HepG2 (cell line): ENCODE data around the gene FIBCD1. TPM values are rescaled to one million over a fixed set of nuclear protein-coding genes. Genes with fewer than 3 reads are reported as not detected.

Experiments
- ATAC-seq: fragments of 200-7000 bp; cut with Tn5 transposase; 3 replicates; pipeline ENCODE4 v1.9.1; 2020; ENCODE audit warnings: mild to moderate bottlenecking, moderate library complexity
- BruUV-seq: library from RNA; stranded (reverse); fragments of 400-500 nt; replicated peaks from 2 replicates; lab custom pipeline; 2021; lab: Mats Ljungman, UMichigan
- CTCF ChIA-PET: fragments of 300-600 bp; formaldehyde crosslinking; extraction: SDS; loops from one replicate; lab custom pipeline; 2021; ENCODE audit warnings: low total read pairs, inconsistent platforms, low intra/inter-chr PET ratio; lab: Yijun Ruan, JAX
- POLR2A ChIA-PET: fragments of 350-600 bp; sonication (Branson Sonifier 250); formaldehyde crosslinking; loops from one replicate; lab custom pipeline; 2020; ENCODE audit warnings: antibody characterized with exemption, inconsistent platforms; lab: Yijun Ruan, JAX
- DNase-seq: peaks from one replicate; pipeline ENCODE4 v3.0.0-alpha.2; 2015; ENCODE audit warnings: low spot score
- FAIRE-seq: peaks from 3 replicates; lab custom pipeline; 2011; peaks lifted over from hg19 to GRCh38; lab: Jason Lieb, UNC
- H2AFZ ChIP-seq: one replicate; pipeline ENCODE4 v1.6.1; 2011; ENCODE audit warnings: low read length, inconsistent platforms
- H3K27ac ChIP-seq: fragments of 300-600 bp; 3 replicates; pipeline ENCODE4 v1.8.0; 2011; ENCODE audit warnings: mixed run types, mild to moderate bottlenecking, mixed read lengths, low read length, inconsistent platforms; ENCODE audit not compliant: insufficient read depth; ENCODE audit errors: extremely low read length
- H3K27me3 ChIP-seq, 2 experiments: fragments of 200-600 bp in 1 of 2; 2 replicates in 1 of 2; 3 replicates in 1 of 2; pipeline versions ENCODE4 v1.6.0 to v1.8.0; 2011; ENCODE audit warnings: low read length in 2 of 2, mild to moderate bottlenecking in 2 of 2, moderate library complexity in 2 of 2, inconsistent platforms in 1 of 2; ENCODE audit not compliant: insufficient read depth in 2 of 2, control insufficient read depth in 1 of 2
- H3K36me3 ChIP-seq, 2 experiments: fragments of 200-600 bp in 1 of 2; replicated peaks in 1 of 2; 2 replicates in 1 of 2; 3 replicates in 1 of 2; pipeline versions ENCODE4 v1.5.1 to v1.8.0; 2011; ENCODE audit warnings: low read length in 2 of 2, inconsistent platforms in 1 of 2; ENCODE audit not compliant: insufficient read depth in 2 of 2, control insufficient read depth in 1 of 2
- H3K4me1 ChIP-seq: 2 replicates; pipeline ENCODE4 v1.5.1; 2012; ENCODE audit warnings: low read length, inconsistent platforms; ENCODE audit not compliant: insufficient read depth
- H3K4me2 ChIP-seq: 2 replicates; pipeline ENCODE4 v1.6.0; 2011; ENCODE audit warnings: low read depth, low read length, inconsistent platforms
- H3K4me3 ChIP-seq, 3 experiments: fragments of 200-600 bp in 1 of 3; sonication (generic), shearing (Covaris generic) in 1 of 3; replicated peaks in 1 of 3; 2 replicates each; pipeline ENCODE4 v1.5.1; 2011 to 2016; ENCODE audit warnings: low read length in 3 of 3, inconsistent platforms in 2 of 3, low read depth in 2 of 3, mild to moderate bottlenecking in 2 of 3, control low read depth in 1 of 3, mixed read lengths in 1 of 3; ENCODE audit not compliant: insufficient read depth in 1 of 3
- H3K79me2 ChIP-seq: one replicate; pipeline ENCODE4 v1.6.1; 2011; ENCODE audit warnings: low read length, inconsistent platforms; ENCODE audit not compliant: insufficient read depth
- H3K9ac ChIP-seq: 2 replicates; pipeline ENCODE4 v1.6.0; 2011; ENCODE audit warnings: mild to moderate bottlenecking, low read depth, low read length, inconsistent platforms; ENCODE audit not compliant: insufficient read depth
- H3K9me3 ChIP-seq: 2 replicates; pipeline ENCODE4 v1.5.1; 2012; ENCODE audit warnings: mild to moderate bottlenecking, low read length
- H4K20me1 ChIP-seq: 2 replicates; pipeline ENCODE4 v1.6.0; 2011; ENCODE audit warnings: inconsistent platforms, mild to moderate bottlenecking, low read length, moderate library complexity; ENCODE audit not compliant: insufficient read depth
- FUBP1 ChIP-seq: sonication (generic); formaldehyde crosslinking; IDR thresholded peaks from 2 replicates; pipeline ENCODE4 v1.5.1; 2020; ENCODE audit warnings: missing genetic modification reagents, mild to moderate bottlenecking, borderline replicate concordance
- NFYB ChIP-seq: sonication (generic); formaldehyde crosslinking; IDR thresholded peaks from 2 replicates; pipeline ENCODE4 v1.4.0; 2020; ENCODE audit warnings: missing genetic modification reagents
- PATZ1 ChIP-seq: sonication (generic); formaldehyde crosslinking; IDR thresholded peaks from 2 replicates; pipeline ENCODE4 v1.4.0; 2020; ENCODE audit warnings: missing genetic modification reagents
- ZFP90 ChIP-seq: sonication (generic); formaldehyde crosslinking; IDR thresholded peaks from 2 replicates; pipeline ENCODE4 v1.8.0; 2022; ENCODE audit warnings: missing genetic modification reagents, mild to moderate bottlenecking, inconsistent platforms, borderline replicate concordance
- WGBS: methylation state at CpG from one replicate; pipeline ENCODE4 v1.1.6; 2017; ENCODE audit warnings: low lambda C conversion rate; 5-methylcytosine and 5-hydroxymethylcytosine counted together
- in situ Hi-C: cut with HindIII; loops from 2 replicates; pipeline ENCODE4 v1.10.0; 2017; ENCODE audit warnings: low pct_unique_long_range_greater_than_20kb; ENCODE audit not compliant: extremely low pct_ligation_motif_present
- intact Hi-C: fragments of 100-400 bp; cut with micrococcal nuclease; formaldehyde crosslinking; loops from one replicate; pipeline ENCODE4 v1.10.0; 2022; ENCODE audit not compliant: unreplicated experiment
- polyA plus RNA-seq, 8 experiments: library from polyadenylated mRNA; depleted of rRNA in 3 of 8; stranded (reverse) in 7 of 8; unstranded in 1 of 8; fragments of >200 nt; fragmentation: Illumina TruSeq in 4 of 8; extraction: Trizol in 4 of 8; gene quantifications; 2 replicates each; pipeline versions ENCODE4 v1.2.1 to v1.2.3, GENCODE V29; 2011 to 2016; ENCODE audit warnings: low read depth in 4 of 8, missing spikeins in 1 of 8, mixed read lengths in 1 of 8; ENCODE audit not compliant: insufficient read depth in 1 of 8
- total RNA-seq, 5 experiments: library from RNA; depleted of rRNA; stranded (reverse); fragments of >200 nt; fragmentation: Illumina TruSeq; extraction: Trizol; gene quantifications; 2 replicates each; pipeline ENCODE4 v1.2.3, GENCODE V29; 2016; ENCODE audit warnings: low read depth in 1 of 5

Gene FIBCD1
- total and polyA plus RNA-seq, 2 of the 13 experiments (the other 11 are each of a cell fraction or from before 2014, with no cell fraction given): 0.55 to 0.89 TPM

GRCh38 chr9:130987738-130988399, 48.8 kb upstream of the FIBCD1 start:
- ChIA-PET POLR2A (no interaction called here), CTCF (no interaction called here)
- no peak for DNase-seq
- ATAC-seq: no peak
- Histone ChIP-seq H3K9ac (no peak overlapping the region), H3K27ac (no peak overlapping the region), H3K79me2 (no peaks in the 10 kb centered on the region), H3K4me2 (no peak overlapping the region), H3K9me3 (no peaks in the 10 kb centered on the region), H3K36me3 (no peaks in the 10 kb centered on the region), H2AFZ (no peak overlapping the region), H3K4me1 (peaks cover 15% of the 10 kb centered on the region), H3K27me3 (peaks cover 11 to 92% of the 10 kb centered on the region in 2 experiments; a peak in 4 of 5 replicates), H3K4me3 (no peak overlapping the region), H4K20me1 (no peaks in the 10 kb centered on the region)
- TF ChIP-seq PATZ1 (CRISPR knock-in tag) (no peak), ZFP90 (CRISPR knock-in tag) (no peak), FUBP1 (CRISPR knock-in tag) (no peak), NFYB (CRISPR knock-in tag) (no peak)
- no peak for FAIRE-seq
- intact Hi-C loops (no loop called here), in situ Hi-C loops (no loop called here)
- WGBS: 17% methylated on average over 10 of the region's 10 CpGs
- no TSS peak for BruUV-seq
